Mucosa of descending colon (tissue), 3 donors: Measurements from ENCODE around the gene VPS37B. TPM values are rescaled to one million over a fixed set of nuclear protein-coding genes. Genes with fewer than 3 reads are reported as not detected.

Experiments
- ATAC-seq: fragments of 200-7000 bp; cut with Tn5 transposase; one replicate; pipeline ENCODE4 v1.9.1; 2020; ENCODE audit warnings: mild to moderate bottlenecking, moderate library complexity
- DNase-seq, 3 donors: peaks; one replicate each; pipeline ENCODE4 v3.0.0-alpha.2; 2020
- H3K36me3 ChIP-seq: fragments of 200-600 bp; one replicate; pipeline ENCODE4 v1.8.0; 2021; ENCODE audit warnings: low read depth, mild to moderate bottlenecking
- H3K4me1 ChIP-seq: fragments of 200-600 bp; one replicate; pipeline ENCODE4 v1.8.0; 2021; ENCODE audit warnings: low read depth, mild to moderate bottlenecking
- H3K4me3 ChIP-seq: fragments of 200-600 bp; one replicate; pipeline ENCODE4 v1.8.0; 2021; ENCODE audit warnings: mild to moderate bottlenecking
- H3K9me3 ChIP-seq: fragments of 200-600 bp; one replicate; pipeline ENCODE4 v1.8.0; 2021; ENCODE audit warnings: mild to moderate bottlenecking
- intact Hi-C, 2 donors: fragments of 100-400 bp; cut with DNase I in 1 of 2; cut with micrococcal nuclease in 1 of 2; formaldehyde crosslinking; loops; one replicate each; pipeline versions ENCODE4 v1.11.0 to v1.11.1; 2022; cut with DNase I, micrococcal nuclease
- total RNA-seq, 3 donors: library from RNA; stranded (reverse); fragmentation: NEBNext Ultra II Directional in 2 of 3; extraction: Animal tissue kit (Norgen Biotek cat#: 25700) in 2 of 3; gene quantifications; one replicate each; pipeline versions ENCODE4 v1.2.1 to v1.2.4, GENCODE V29; 2021 to 2023
- TF ChIP-seq, protein P1 (sequence below): fragments of 200-600 bp; IDR thresholded peaks from one replicate; pipeline ENCODE4 v1.8.0; 2022; ENCODE audit warnings: antibody characterized with exemption, mild to moderate bottlenecking
- donor health status: DM: no; HTN: no; CAD: no; lungs with moderate emphysema.
- donor health status: DM: no; HTN: no; CAD: no.
- donor health status: DM: no; HTN: yes; CAD: no.

The VPS37B gene
- total RNA-seq, 3 donors from 2014 or later = 50.7 to 108 (median 81.8) TPM

DNA sequence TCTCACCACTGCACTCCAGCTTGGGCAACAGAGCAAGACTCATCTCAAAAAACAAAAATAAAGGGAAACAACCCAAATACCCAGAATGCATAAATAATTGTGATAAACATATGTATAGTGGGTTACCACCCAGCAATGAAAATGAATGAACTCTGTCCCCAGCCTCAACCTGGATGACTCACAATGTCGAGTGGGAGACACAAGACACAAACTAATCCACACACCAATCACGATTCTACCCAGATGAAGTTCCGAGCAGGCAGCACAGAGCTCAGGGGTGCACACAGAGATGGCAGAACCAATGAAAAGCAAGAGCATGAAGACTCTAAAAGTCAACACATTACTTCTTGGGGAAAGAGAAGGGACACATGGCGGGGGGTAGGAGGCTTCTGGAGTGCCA lies 43.2 kb upstream of the VPS37B start:
- H3K36me3 ChIP-seq = no peaks in the 10 kb centered on the region
- no peak for DNase-seq
- H3K9me3 ChIP-seq = no peaks in the 10 kb centered on the region
- H3K4me3 ChIP-seq = no peak overlapping the region
- peak; percentile 18 for ATAC-seq
- H3K4me1 ChIP-seq = no peaks in the 10 kb centered on the region
- TF ChIP-seq, protein P1, sequence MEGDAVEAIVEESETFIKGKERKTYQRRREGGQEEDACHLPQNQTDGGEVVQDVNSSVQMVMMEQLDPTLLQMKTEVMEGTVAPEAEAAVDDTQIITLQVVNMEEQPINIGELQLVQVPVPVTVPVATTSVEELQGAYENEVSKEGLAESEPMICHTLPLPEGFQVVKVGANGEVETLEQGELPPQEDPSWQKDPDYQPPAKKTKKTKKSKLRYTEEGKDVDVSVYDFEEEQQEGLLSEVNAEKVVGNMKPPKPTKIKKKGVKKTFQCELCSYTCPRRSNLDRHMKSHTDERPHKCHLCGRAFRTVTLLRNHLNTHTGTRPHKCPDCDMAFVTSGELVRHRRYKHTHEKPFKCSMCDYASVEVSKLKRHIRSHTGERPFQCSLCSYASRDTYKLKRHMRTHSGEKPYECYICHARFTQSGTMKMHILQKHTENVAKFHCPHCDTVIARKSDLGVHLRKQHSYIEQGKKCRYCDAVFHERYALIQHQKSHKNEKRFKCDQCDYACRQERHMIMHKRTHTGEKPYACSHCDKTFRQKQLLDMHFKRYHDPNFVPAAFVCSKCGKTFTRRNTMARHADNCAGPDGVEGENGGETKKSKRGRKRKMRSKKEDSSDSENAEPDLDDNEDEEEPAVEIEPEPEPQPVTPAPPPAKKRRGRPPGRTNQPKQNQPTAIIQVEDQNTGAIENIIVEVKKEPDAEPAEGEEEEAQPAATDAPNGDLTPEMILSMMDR = no peak
- intact Hi-C loops = no loop called here

DNA sequence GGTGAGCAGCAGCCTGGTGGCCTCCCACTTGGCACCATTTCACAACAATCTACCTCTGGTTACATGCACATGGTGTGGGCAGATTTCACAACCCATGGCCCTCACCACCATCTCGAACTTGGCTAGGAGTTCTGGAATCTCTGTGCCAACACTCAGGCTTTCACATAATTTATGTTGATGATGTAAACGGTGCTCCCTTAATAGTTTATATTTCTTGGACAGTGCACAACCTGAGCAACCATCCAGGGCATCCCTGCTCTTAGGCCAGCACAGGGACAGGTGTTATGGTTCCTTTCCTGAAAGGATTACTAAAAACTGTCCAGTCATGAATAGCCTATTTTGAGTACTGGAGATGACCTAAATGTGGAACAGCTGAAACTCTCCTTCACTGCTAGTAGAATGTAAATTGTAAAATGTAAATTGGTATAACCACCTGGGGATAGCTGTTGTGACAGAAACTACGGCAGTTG lies 41.7 kb upstream of the VPS37B start:
- no peaks in the 10 kb centered on the region for H3K9me3 ChIP-seq
- ATAC-seq = no peak
- H3K36me3 ChIP-seq = no peaks in the 10 kb centered on the region
- intact Hi-C loops = no loop called here
- H3K4me3 ChIP-seq = no peak overlapping the region
- DNase-seq = no peak
- TF ChIP-seq, protein P1 = no peak
- H3K4me1 ChIP-seq = no peaks in the 10 kb centered on the region

DNA sequence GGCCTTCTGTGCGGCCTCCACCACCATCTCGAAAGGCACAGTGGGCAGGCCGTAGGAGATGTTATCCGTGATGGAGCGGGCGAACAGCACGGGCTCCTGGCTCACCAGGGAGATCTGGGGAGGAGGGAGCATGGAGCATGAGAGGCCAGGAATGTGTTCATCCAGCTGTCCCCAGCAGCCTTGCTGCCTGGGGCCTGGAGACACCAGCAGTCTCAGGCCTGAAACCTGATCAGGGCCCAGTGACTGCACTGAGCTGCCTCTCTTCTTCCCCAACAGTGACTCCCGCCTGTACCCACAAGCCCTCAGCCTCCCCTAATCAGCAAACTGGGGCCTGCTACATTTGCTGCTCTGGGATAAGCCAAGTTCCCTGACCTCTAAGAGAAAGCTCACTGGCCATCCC lies 39.4 kb upstream of the VPS37B start:
- no peak for ATAC-seq
- DNase-seq = no peak
- Histone ChIP-seq H3K4me1 (no peaks in the 10 kb centered on the region), H3K4me3 (no peak overlapping the region), H3K9me3 (no peaks in the 10 kb centered on the region), H3K36me3 (no peaks in the 10 kb centered on the region)
- intact Hi-C loops = no loop called here
- TF ChIP-seq, protein P1 = no peak

DNA sequence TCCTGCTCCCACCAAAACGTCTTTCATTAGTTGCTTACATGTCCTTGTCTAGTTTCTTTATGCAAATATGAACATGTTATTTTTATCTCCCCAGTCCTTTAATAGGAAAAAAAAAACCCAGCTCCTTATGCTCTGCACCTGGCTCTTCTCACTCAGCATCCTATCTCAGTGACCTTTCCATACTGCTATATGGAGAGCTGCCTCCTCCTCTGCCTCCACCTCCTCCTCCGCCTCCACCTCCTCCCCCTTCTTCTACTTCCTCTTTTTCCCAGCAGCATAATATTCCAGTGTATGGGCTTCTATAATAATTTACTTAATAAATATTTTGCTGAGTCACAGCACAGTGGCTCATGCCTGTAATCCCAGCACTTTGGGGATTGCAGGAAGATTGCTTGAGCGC lies 38.8 kb upstream of the VPS37B start:
- Histone ChIP-seq H3K9me3 (no peaks in the 10 kb centered on the region), H3K4me1 (no peaks in the 10 kb centered on the region), H3K4me3 (no peak overlapping the region), H3K36me3 (no peaks in the 10 kb centered on the region)
- TF ChIP-seq, protein P1 = no peak
- ATAC-seq (no peak), DNase-seq (no peak)
- intact Hi-C loops = no loop called here

DNA sequence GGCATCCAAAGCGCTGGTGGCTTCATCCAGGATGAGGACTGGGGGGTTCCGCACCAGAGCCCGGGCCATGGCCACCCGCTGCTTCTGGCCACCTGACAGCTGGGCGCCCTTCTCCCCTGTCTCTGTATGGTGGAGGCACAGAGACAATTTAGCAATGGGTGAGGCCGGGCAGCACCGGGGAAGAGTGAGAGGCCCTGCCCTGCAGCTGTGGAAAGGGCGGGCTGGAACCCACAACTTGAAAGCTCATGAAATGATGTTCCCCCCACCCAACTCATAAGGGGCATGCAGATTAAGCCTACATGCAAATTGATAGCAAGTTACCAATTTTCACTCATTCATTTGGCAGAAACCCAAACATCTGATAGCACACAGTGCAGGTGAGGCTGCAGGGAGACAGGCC lies 36.3 kb upstream of the VPS37B start:
- TF ChIP-seq, protein P1 = no peak
- ATAC-seq = peak; percentile 25
- H3K4me3 ChIP-seq = no peak overlapping the region
- H3K36me3 ChIP-seq = no peaks in the 10 kb centered on the region
- intact Hi-C loops = no loop called here
- H3K4me1 ChIP-seq = no peaks in the 10 kb centered on the region
- DNase-seq = no peak
- no peaks in the 10 kb centered on the region for H3K9me3 ChIP-seq

DNA sequence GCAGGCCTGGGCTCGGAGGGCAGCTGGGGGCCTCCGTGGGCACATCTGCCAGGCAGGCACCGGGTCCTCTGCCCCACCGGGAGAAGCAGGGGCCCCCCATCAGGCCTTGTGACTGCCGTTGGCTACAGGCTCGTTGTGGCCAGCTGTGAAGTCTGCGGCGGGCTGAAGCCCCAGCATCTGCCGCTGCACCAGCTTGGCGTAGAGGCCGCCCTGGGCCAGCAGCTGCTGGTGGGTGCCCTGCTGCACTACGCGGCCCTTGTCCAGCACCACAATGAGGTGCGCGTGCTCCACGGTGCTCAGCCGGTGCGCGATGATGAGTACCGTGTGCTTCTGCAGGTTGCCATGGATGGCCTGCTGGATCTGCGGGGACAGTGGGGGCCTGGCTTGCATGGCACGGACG lies 33.9 kb upstream of the VPS37B start:
- intact Hi-C loops = no loop called here
- TF ChIP-seq, protein P1 = no peak
- ATAC-seq = no peak

More for the DNA sequence above, 33.9 kb upstream of the VPS37B start:
- H3K4me1 ChIP-seq = no peaks in the 10 kb centered on the region
- DNase-seq = no peak
- no peaks in the 10 kb centered on the region for H3K9me3 ChIP-seq
- H3K36me3 ChIP-seq = no peaks in the 10 kb centered on the region
- H3K4me3 ChIP-seq = no peak overlapping the region
